Tibial artery (tissue), 4 donors: ENCODE data around the gene RMND5A.

ENCODE experiments used
- DNase-seq, 2 donors: peaks; one replicate each; pipeline ENCODE4 v3.0.0-alpha.2; 2019
- H3K27ac ChIP-seq, 2 donors: fragments of 200-600 bp; sonication (generic) in 1 of 2; 1 replicate in 1 of 2; 2 replicates in 1 of 2; pipeline ENCODE4 v1.5.1; 2018 to 2019; ENCODE audit warnings: mild to moderate bottlenecking in 1 of 2
- H3K27me3 ChIP-seq, 2 donors: fragments of 200-600 bp; sonication (generic) in 1 of 2; one replicate each; pipeline versions ENCODE4 v1.5.1 to v1.6.0; 2016 to 2019
- H3K36me3 ChIP-seq, 3 donors: fragments of 200-600 bp; sonication (generic) in 2 of 3; one replicate each; pipeline ENCODE4 v1.5.1; 2016 to 2019; ENCODE audit warnings: mild to moderate bottlenecking in 2 of 3
- H3K4me1 ChIP-seq, 4 donors: fragments of 200-600 bp; sonication (generic) in 2 of 4; 1 replicate in 3 of 4; 2 replicates in 1 of 4; pipeline ENCODE4 v1.5.1; 2016 to 2019
- H3K4me3 ChIP-seq, 2 donors: fragments of 200-600 bp; sonication (generic) in 1 of 2; 1 replicate in 1 of 2; 2 replicates in 1 of 2; pipeline ENCODE4 v1.5.1; 2018 to 2019; ENCODE audit warnings: mild to moderate bottlenecking in 2 of 2
- H3K9me3 ChIP-seq, 3 donors: fragments of 200-600 bp; sonication (generic) in 1 of 3; one replicate each; pipeline ENCODE4 v1.5.1; 2016 to 2019
- intact Hi-C: fragments of 100-400 bp; cut with DNase I; formaldehyde crosslinking; loops from one replicate; pipeline ENCODE4 v1.15.0; 2023; ENCODE audit warnings: low total_unique reads
- TF ChIP-seq, protein P1 (sequence below), 2 experiments: fragments of 200-600 bp in 1 of 2; fragments of 450-650 bp in 1 of 2; IDR thresholded peaks; one replicate each; pipeline ENCODE4 v1.5.1; 2017 to 2019; ENCODE audit warnings: antibody characterized with exemption in 2 of 2, mild to moderate bottlenecking in 1 of 2, moderate library complexity in 1 of 2

The RMND5A gene

DNA sequence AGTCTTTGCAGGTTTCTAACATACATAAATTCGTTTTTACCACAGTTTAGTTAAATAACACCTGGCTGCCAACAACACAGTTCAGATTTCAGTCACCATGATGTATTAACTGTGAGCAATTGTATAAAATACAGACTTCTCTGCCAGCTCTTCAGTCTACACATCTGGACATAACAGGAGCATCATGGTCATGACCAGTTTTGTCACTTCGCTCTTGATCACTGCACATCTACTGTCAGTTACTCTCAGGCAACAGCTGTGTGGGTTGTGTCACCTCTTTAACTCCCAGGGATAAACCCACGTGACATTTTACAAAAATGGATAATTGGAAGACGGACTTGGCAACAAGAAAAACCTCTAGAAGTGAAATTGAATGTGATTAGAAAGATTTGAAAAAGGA, 40.3 kb downstream of the RMND5A start:
- Histone ChIP-seq H3K4me1 (no peaks in the 10 kb centered on the region), H3K36me3 (peaks cover 0 to 17% (median 2%) of the 10 kb centered on the region in 3 donors)
- TF ChIP-seq, protein P1, sequence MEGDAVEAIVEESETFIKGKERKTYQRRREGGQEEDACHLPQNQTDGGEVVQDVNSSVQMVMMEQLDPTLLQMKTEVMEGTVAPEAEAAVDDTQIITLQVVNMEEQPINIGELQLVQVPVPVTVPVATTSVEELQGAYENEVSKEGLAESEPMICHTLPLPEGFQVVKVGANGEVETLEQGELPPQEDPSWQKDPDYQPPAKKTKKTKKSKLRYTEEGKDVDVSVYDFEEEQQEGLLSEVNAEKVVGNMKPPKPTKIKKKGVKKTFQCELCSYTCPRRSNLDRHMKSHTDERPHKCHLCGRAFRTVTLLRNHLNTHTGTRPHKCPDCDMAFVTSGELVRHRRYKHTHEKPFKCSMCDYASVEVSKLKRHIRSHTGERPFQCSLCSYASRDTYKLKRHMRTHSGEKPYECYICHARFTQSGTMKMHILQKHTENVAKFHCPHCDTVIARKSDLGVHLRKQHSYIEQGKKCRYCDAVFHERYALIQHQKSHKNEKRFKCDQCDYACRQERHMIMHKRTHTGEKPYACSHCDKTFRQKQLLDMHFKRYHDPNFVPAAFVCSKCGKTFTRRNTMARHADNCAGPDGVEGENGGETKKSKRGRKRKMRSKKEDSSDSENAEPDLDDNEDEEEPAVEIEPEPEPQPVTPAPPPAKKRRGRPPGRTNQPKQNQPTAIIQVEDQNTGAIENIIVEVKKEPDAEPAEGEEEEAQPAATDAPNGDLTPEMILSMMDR (IDR thresholded peaks at IDR 0.05): no peak

DNA sequence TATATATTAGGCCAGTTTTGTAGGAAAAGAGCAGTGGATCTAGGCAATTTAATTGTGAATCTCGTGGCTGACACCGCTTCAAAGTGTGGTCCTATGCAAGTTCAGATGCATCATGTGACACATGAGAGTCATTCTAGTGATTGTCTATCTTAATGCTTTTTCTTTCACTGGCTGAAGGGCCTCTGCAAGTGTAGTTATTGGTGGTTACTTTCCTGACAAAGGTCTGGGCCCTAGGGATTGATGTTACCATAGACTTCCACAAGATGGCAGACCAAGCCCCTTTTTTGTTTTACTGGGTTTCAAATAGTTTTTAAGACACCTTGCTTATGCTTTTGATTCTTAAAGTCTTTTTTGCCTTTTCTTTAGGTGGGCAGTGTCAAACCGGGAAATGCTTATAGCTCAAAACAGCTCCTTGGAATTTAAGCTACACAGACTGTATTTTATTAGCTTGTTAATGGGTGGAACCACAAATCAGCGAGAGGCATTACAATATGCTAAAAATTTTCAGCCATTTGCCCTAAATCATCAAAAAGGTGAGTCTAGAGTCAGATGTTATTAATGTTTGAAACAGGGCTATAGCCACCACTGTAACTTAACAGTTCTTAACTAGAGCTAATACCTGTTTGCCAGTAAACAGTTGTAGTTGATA, 44.7 kb downstream of the RMND5A start:
- Histone ChIP-seq H3K27ac (no peak overlapping the region), H3K4me1 (no peaks in the 10 kb centered on the region), H3K4me3 (no peak overlapping the region), H3K9me3 (no peaks in the 10 kb centered on the region), H3K36me3 (peaks cover 7 to 36% (median 10%) of the 10 kb centered on the region in 3 donors), H3K27me3 (no peaks in the 10 kb centered on the region)
- intact Hi-C loops: no loop called here
- TF ChIP-seq, protein P1 (IDR thresholded peaks at IDR 0.05): peak; percentile 55 to 61
- no peak for DNase-seq

More for the DNA sequence above, 40.3 kb downstream of the RMND5A start:
- no peak overlapping the region for H3K4me3 ChIP-seq
- intact Hi-C loops: no loop called here
- no peak for DNase-seq
- H3K27me3 ChIP-seq: no peaks in the 10 kb centered on the region
- no peaks in the 10 kb centered on the region for H3K9me3 ChIP-seq
- no peak overlapping the region for H3K27ac ChIP-seq

DNA sequence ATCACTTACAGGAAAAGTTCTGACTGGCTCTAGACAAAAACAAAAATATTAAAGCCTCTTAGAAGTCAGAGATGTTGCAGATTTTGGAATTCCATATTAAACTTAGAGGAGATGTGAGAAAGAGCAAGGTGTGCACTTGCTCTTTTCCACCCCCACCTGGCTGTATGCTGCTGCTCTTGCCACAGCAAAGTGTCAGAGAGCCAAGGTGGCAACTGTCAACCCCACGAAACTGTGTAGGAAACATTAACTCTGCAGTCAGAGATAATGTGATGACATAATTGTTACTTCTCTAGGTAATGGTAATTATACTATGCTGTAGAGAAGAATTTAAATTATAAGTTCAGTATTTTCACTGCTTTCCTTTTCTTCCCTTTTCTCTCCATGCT, 45.2 kb downstream of the RMND5A start:
- no peaks in the 10 kb centered on the region for H3K27me3 ChIP-seq
- no peak overlapping the region for H3K4me3 ChIP-seq
- H3K27ac ChIP-seq: no peak overlapping the region
- no peaks in the 10 kb centered on the region for H3K9me3 ChIP-seq
- TF ChIP-seq, protein P1 (IDR thresholded peaks at IDR 0.05): no peak
- DNase-seq: no peak
- H3K4me1 ChIP-seq: no peaks in the 10 kb centered on the region
- peaks cover 10 to 36% (median 14%) of the 10 kb centered on the region in 3 donors for H3K36me3 ChIP-seq
- intact Hi-C loops: no loop called here

DNA sequence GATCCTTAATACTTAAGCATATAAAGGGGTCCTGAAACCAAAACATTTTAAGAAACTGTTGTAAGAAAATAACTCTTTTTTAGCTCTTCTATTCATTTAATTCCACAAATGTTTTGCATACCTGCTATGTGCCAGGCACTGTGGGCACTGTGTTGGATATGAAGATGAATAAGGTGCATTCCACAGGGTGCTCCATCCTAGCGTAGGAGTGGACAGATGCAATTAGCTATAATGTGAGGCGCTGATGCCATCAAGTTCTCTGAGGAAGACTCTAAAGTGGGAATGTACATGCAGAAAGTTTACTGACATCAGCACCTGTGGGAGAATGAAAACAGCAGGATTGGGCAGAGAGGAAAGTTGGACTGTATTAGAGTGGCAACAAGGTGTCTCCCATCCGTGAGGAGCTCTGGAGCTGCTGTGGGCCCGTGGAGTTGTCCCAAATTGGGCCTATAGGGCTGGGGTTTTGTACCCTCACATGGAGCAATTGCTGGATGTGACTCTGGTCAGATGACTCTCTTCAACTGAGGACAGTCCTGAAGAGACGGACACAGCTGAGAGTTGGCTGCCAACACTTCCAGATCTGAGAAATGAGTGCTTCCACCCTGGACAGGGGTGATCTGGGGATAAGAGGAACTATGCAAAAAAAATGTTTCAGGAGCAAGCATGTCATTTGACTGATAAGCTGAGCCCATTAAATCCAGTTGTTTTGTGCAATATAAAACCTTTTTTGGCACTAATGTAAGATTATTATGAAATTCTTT, 48.3 kb downstream of the RMND5A start:
- DNase-seq: no peak
- intact Hi-C loops: no loop called here
- H3K27me3 ChIP-seq: no peaks in the 10 kb centered on the region
- H3K27ac ChIP-seq: no peak overlapping the region
- H3K36me3 ChIP-seq: peaks cover 39 to 61% (median 40%) of the 10 kb centered on the region in 3 donors
- H3K4me1 ChIP-seq: no peaks in the 10 kb centered on the region
- no peaks in the 10 kb centered on the region for H3K9me3 ChIP-seq
- no peak overlapping the region for H3K4me3 ChIP-seq
- TF ChIP-seq, protein P1 (IDR thresholded peaks at IDR 0.05): no peak

DNA sequence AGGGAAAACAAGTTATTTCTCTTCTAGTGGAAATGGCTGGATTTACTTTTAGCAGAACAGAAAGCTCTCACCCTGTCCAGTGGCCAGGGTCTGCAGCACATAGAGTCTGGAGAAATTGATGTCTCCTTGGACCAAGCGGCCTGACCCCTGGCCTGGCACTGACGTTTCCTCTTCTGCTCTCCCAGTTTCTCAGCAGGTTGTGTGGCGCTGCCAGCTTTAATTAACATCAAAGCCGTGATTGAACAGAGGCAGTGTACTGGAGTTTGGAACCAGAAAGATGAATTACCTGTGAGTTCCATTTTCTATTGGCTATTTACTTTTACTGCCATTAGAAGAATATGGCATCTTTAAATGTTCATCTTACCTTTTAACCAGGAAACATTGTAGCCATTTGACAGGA, 49.7 kb downstream of the RMND5A start:
- TF ChIP-seq, protein P1 (IDR thresholded peaks at IDR 0.05): no peak
- H3K4me3 ChIP-seq: no peak overlapping the region
- DNase-seq: no peak
- no peak overlapping the region for H3K27ac ChIP-seq
- H3K27me3 ChIP-seq: no peaks in the 10 kb centered on the region
- H3K4me1 ChIP-seq: no peaks in the 10 kb centered on the region
- intact Hi-C loops: no loop called here
- no peaks in the 10 kb centered on the region for H3K9me3 ChIP-seq
- H3K36me3 ChIP-seq: peaks cover 52 to 76% (median 53%) of the 10 kb centered on the region in 3 donors
